GM20431 (cell line): ENCODE results near the gene ANKRD20A1.
"Not testable (repeated sequence)": the region's sequence is repeated elsewhere in the genome, so short reads cannot be mapped to it uniquely, and the experiment has no call there.

Experiments
- in situ Hi-C: fragments of 300-500 bp; cut with MseI, MboI; formaldehyde crosslinking; loops from one replicate; pipeline ENCODE4 v1.15.0; 2020; ENCODE audit warnings: low sequenced_read_pairs; ENCODE audit not compliant: unreplicated experiment

ANKRD20A1 gene

GRCh38 chr9:67858871-67859270 is at the start of gene ANKRD20A1:
Gene ANKRD20A1 (plus strand): TSS chr9:67858931. CDS start chr9:67859427, 496 bp downstream.
- in situ Hi-C loops = not testable (repeated sequence)

- in situ Hi-C loops = not testable (repeated sequence)
Observed at GRCh38 chr9:67832088-67832487, 26.6 kb upstream of the ANKRD20A1 start.
